Measurements from ENCODE around the gene PTPN13. TPM values are rescaled to one million over a fixed set of nuclear protein-coding genes. Genes with fewer than 3 reads are reported as not detected.

Gene PTPN13
- total RNA-seq, 3 donors from 2014 or later (not counting 1 experiment from before 2014, with no cell fraction given): 0.20 to 2.4 (median 0.40) TPM

GRCh38 chr4:86856896-86857295 is 262.8 kb downstream of the PTPN13 start:
- WGBS (ENCODE audit: insufficient coverage): 100% methylated on average over 1 of the region's 1 CpG
- DNase-seq: no peak
- Histone ChIP-seq H3K27ac (ENCODE audit: low read length) (no peak overlapping the region), H3K9me3 (ENCODE audit: control insufficient read depth, insufficient read depth, low read length) (no peaks in the 10 kb centered on the region), H3K4me3 (ENCODE audit: low read length) (no peak overlapping the region), H3K4me1 (ENCODE audit: control insufficient read depth, insufficient read depth, low read length) (no peaks in the 10 kb centered on the region), H3K27me3 (ENCODE audit: control insufficient read depth, insufficient read depth, low read length) (no peaks in the 10 kb centered on the region), H3K36me3 (ENCODE audit: control insufficient read depth, insufficient read depth, low read length) (no peaks in the 10 kb centered on the region)
- intact Hi-C loops (cut with micrococcal nuclease): no loop called here
- no peaks in the 10 kb centered on the region for H3K9me3 Mint-ChIP-seq
- ATAC-seq: no peak
- H3K4me1 Mint-ChIP-seq: no peaks in the 10 kb centered on the region
- no peaks in the 10 kb centered on the region for H3K36me3 Mint-ChIP-seq
- no peak overlapping the region for H3K4me3 Mint-ChIP-seq
- no peak for TF ChIP-seq CTCF (IDR thresholded peaks at IDR 0.05)
- H3K27ac Mint-ChIP-seq: no peak overlapping the region
- H3K27me3 Mint-ChIP-seq (ENCODE audit: low read depth in 2 of 2): no peaks in the 10 kb centered on the region

GRCh38 chr4:86857341-86858052 is 263.4 kb downstream of the PTPN13 start:
- no peaks in the 10 kb centered on the region for H3K9me3 ChIP-seq (ENCODE audit: control insufficient read depth, insufficient read depth, low read length)
- no peak overlapping the region for H3K4me3 ChIP-seq (ENCODE audit: low read length)
- H3K4me3 Mint-ChIP-seq: no peak overlapping the region
- no peak overlapping the region for H3K27ac ChIP-seq (ENCODE audit: low read length)
- WGBS (ENCODE audit: insufficient coverage): 98% methylated on average over 8 of the region's 8 CpGs
- no peaks in the 10 kb centered on the region for H3K36me3 ChIP-seq (ENCODE audit: control insufficient read depth, insufficient read depth, low read length)
- no peak for TF ChIP-seq CTCF (IDR thresholded peaks at IDR 0.05)
- H3K4me1 Mint-ChIP-seq: no peaks in the 10 kb centered on the region
- DNase-seq (no peak), ATAC-seq (no peak)
- H3K27ac Mint-ChIP-seq: no peak overlapping the region
- intact Hi-C loops (cut with micrococcal nuclease): no loop called here
- H3K9me3 Mint-ChIP-seq: no peaks in the 10 kb centered on the region
- no peaks in the 10 kb centered on the region for H3K27me3 ChIP-seq (ENCODE audit: control insufficient read depth, insufficient read depth, low read length)
- H3K27me3 Mint-ChIP-seq (ENCODE audit: low read depth in 2 of 2): no peaks in the 10 kb centered on the region
- no peaks in the 10 kb centered on the region for H3K4me1 ChIP-seq (ENCODE audit: control insufficient read depth, insufficient read depth, low read length)
- no peaks in the 10 kb centered on the region for H3K36me3 Mint-ChIP-seq

Other genes with a start within 250 kb of the PTPN13 start
- gene MAPK10, start 234.3 kb upstream of the PTPN13 start, total RNA-seq: under 1 TPM in 1 of 3 donors, not detected in 2; 0.92 TPM

Measured in natural killer cell (primary cell).